Measurements from ENCODE around the gene BEST2.
"Not testable (repeated sequence)": the region's sequence is repeated elsewhere in the genome, so short reads cannot be mapped to it uniquely, and the experiment has no call there.

The BEST2 gene

GRCh38 chr19:12720296-12720695 is 31.3 kb upstream of the BEST2 start:
- no peak overlapping the region for H3K27ac ChIP-seq (ENCODE audit: low read depth, low read length)
- peak overlapping the region; percentile 84 for H3K4me3 ChIP-seq (ENCODE audit: low read depth, low read length)
- peaks cover 37% of the 10 kb centered on the region for H3K36me3 ChIP-seq (ENCODE audit: control insufficient read depth, insufficient read depth, low read length)
- peak overlapping the region; percentile 92 for H3K9ac ChIP-seq (ENCODE audit: low read length)
- no peaks in the 10 kb centered on the region for H3K9me3 ChIP-seq (ENCODE audit: control insufficient read depth, insufficient read depth, low read depth, low read length)
- H3K27me3 ChIP-seq (ENCODE audit: control insufficient read depth, insufficient read depth, low read length), result no peaks in the 10 kb centered on the region
- H3K4me1 ChIP-seq (ENCODE audit: control insufficient read depth, insufficient read depth, low read length), result peaks cover 4% of the 10 kb centered on the region; the same call in 1 of the 2 replicates

GRCh38 chr19:12720851-12721655 is 30.5 kb upstream of the BEST2 start:
- H3K36me3 ChIP-seq (ENCODE audit: control insufficient read depth, insufficient read depth, low read length), result peaks cover 30% of the 10 kb centered on the region
- H3K9ac ChIP-seq (ENCODE audit: low read length), result peak overlapping the region; percentile 92
- H3K27ac ChIP-seq (ENCODE audit: low read depth, low read length), result peak overlapping the region; percentile 32; the same call in 1 of the 2 replicates
- H3K4me1 ChIP-seq (ENCODE audit: control insufficient read depth, insufficient read depth, low read length), result peaks cover 4% of the 10 kb centered on the region; the same call in 1 of the 2 replicates
- no peaks in the 10 kb centered on the region for H3K27me3 ChIP-seq (ENCODE audit: control insufficient read depth, insufficient read depth, low read length)
- H3K9me3 ChIP-seq (ENCODE audit: control insufficient read depth, insufficient read depth, low read depth, low read length), result no peaks in the 10 kb centered on the region
- H3K4me3 ChIP-seq (ENCODE audit: low read depth, low read length), result peak overlapping the region; percentile 84

- H3K4me3 ChIP-seq (ENCODE audit: low read depth, low read length), result peak overlapping the region; percentile 84
- peak overlapping the region; percentile 92 for H3K9ac ChIP-seq (ENCODE audit: low read length)
- no peaks in the 10 kb centered on the region for H3K27me3 ChIP-seq (ENCODE audit: control insufficient read depth, insufficient read depth, low read length)
- H3K27ac ChIP-seq (ENCODE audit: low read depth, low read length), result peak overlapping the region; percentile 32; the same call in 1 of the 2 replicates
- peaks cover 22% of the 10 kb centered on the region for H3K36me3 ChIP-seq (ENCODE audit: control insufficient read depth, insufficient read depth, low read length)
- H3K4me1 ChIP-seq (ENCODE audit: control insufficient read depth, insufficient read depth, low read length), result peaks cover 8% of the 10 kb centered on the region; the same call in 1 of the 2 replicates
- no peaks in the 10 kb centered on the region for H3K9me3 ChIP-seq (ENCODE audit: control insufficient read depth, insufficient read depth, low read depth, low read length)
These were observed 29.7 kb upstream of the BEST2 start for GRCh38 chr19:12721656-12722565.

- peaks cover 8% of the 10 kb centered on the region; the same call in 1 of the 2 replicates for H3K4me1 ChIP-seq (ENCODE audit: control insufficient read depth, insufficient read depth, low read length)
- no peaks in the 10 kb centered on the region for H3K27me3 ChIP-seq (ENCODE audit: control insufficient read depth, insufficient read depth, low read length)
- H3K9me3 ChIP-seq (ENCODE audit: control insufficient read depth, insufficient read depth, low read depth, low read length), result no peaks in the 10 kb centered on the region
- peaks cover 17% of the 10 kb centered on the region for H3K36me3 ChIP-seq (ENCODE audit: control insufficient read depth, insufficient read depth, low read length)
- H3K27ac ChIP-seq (ENCODE audit: low read depth, low read length), result peak overlapping the region; percentile 72
- H3K9ac ChIP-seq (ENCODE audit: low read length), result peak overlapping the region; percentile 92
- peak overlapping the region; percentile 84 for H3K4me3 ChIP-seq (ENCODE audit: low read depth, low read length)
These were observed 28.8 kb upstream of the BEST2 start for GRCh38 chr19:12722566-12723380.

DNA sequence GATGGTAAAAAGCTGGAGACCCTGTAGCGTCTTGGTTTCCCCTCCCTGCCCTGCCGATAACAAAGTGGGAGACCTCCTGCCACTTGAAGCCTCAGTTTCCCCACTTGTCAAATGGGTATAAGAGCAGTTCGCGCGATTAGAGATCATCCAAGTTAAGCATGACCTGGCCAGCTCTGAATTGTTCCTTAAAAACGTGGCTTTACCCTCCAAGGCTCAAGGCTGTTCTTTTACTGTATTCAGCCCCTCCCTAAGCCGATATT is 28.3 kb upstream of the BEST2 start:
- Histone ChIP-seq H3K4me3 (ENCODE audit: low read depth, low read length) (peak overlapping the region; percentile 84), H3K9me3 (ENCODE audit: control insufficient read depth, insufficient read depth, low read depth, low read length) (no peaks in the 10 kb centered on the region), H3K27me3 (ENCODE audit: control insufficient read depth, insufficient read depth, low read length) (no peaks in the 10 kb centered on the region), H3K36me3 (ENCODE audit: control insufficient read depth, insufficient read depth, low read length) (peaks cover 18% of the 10 kb centered on the region), H3K27ac (ENCODE audit: low read depth, low read length) (peak overlapping the region; percentile 72), H3K4me1 (ENCODE audit: control insufficient read depth, insufficient read depth, low read length) (peaks cover 8% of the 10 kb centered on the region; the same call in 1 of the 2 replicates), H3K9ac (ENCODE audit: low read length) (peak overlapping the region; percentile 92)

GRCh38 chr19:12723641-12724426 is 27.8 kb upstream of the BEST2 start, which contains the start of gene TNPO2:
Gene TNPO2 (minus strand): TSS chr19:12723932. CDS start chr19:12720977, 2,955 bp downstream.
- H3K9ac ChIP-seq (ENCODE audit: low read length), result peak within 1 kb of the TSS; percentile 92
- peaks cover 8% of the 10 kb centered on the region; the same call in 1 of the 2 replicates for H3K4me1 ChIP-seq (ENCODE audit: control insufficient read depth, insufficient read depth, low read length)
- H3K36me3 ChIP-seq (ENCODE audit: control insufficient read depth, insufficient read depth, low read length), result peaks cover 15% of the 10 kb centered on the region

GRCh38 chr19:12725612-12726011 is 26.0 kb upstream of the BEST2 start:
- not testable (repeated sequence) for H3K4me3 ChIP-seq (ENCODE audit: low read depth, low read length); H3K27ac ChIP-seq (ENCODE audit: low read depth, low read length); H3K9ac ChIP-seq (ENCODE audit: low read length); H3K4me1 ChIP-seq (ENCODE audit: control insufficient read depth, insufficient read depth, low read length); H3K27me3 ChIP-seq (ENCODE audit: control insufficient read depth, insufficient read depth, low read length); H3K9me3 ChIP-seq (ENCODE audit: control insufficient read depth, insufficient read depth, low read depth, low read length)
- peaks cover 23% of the 10 kb centered on the region for H3K36me3 ChIP-seq (ENCODE audit: control insufficient read depth, insufficient read depth, low read length)

More at GRCh38 chr19:12723641-12724426, 27.8 kb upstream of the BEST2 start, which contains the start of gene TNPO2:
- no peaks in the 10 kb centered on the region for H3K9me3 ChIP-seq (ENCODE audit: control insufficient read depth, insufficient read depth, low read depth, low read length)
- H3K27ac ChIP-seq (ENCODE audit: low read depth, low read length), result peak within 1 kb of the TSS; percentile 72
- no peaks in the 10 kb centered on the region for H3K27me3 ChIP-seq (ENCODE audit: control insufficient read depth, insufficient read depth, low read length)
- H3K4me3 ChIP-seq (ENCODE audit: low read depth, low read length), result peak within 1 kb of the TSS; percentile 84

- Histone ChIP-seq H3K36me3 (ENCODE audit: control insufficient read depth, insufficient read depth, low read length) (peaks cover 34% of the 10 kb centered on the region), H3K27ac (ENCODE audit: low read depth, low read length) (no peak overlapping the region), H3K9ac (ENCODE audit: low read length) (no peak overlapping the region), H3K9me3 (ENCODE audit: control insufficient read depth, insufficient read depth, low read depth, low read length) (no peaks in the 10 kb centered on the region), H3K4me1 (ENCODE audit: control insufficient read depth, insufficient read depth, low read length) (0 out of 2 replicates have a peak, but pooled peaks cover 4% of the 10 kb centered on the region), H3K27me3 (ENCODE audit: control insufficient read depth, insufficient read depth, low read length) (no peaks in the 10 kb centered on the region), H3K4me3 (ENCODE audit: low read depth, low read length) (no peak overlapping the region)
These were observed 24.6 kb upstream of the BEST2 start for GRCh38 chr19:12726988-12727316.

GRCh38 chr19:12727745-12728433 is 23.7 kb upstream of the BEST2 start:
- Histone ChIP-seq H3K36me3 (ENCODE audit: control insufficient read depth, insufficient read depth, low read length) (peaks cover 38% of the 10 kb centered on the region), H3K27ac (ENCODE audit: low read depth, low read length) (no peak overlapping the region)

More at GRCh38 chr19:12727745-12728433, 23.7 kb upstream of the BEST2 start:
- H3K9ac ChIP-seq (ENCODE audit: low read length), result no peak overlapping the region
- no peaks in the 10 kb centered on the region for H3K9me3 ChIP-seq (ENCODE audit: control insufficient read depth, insufficient read depth, low read depth, low read length)
- no peak overlapping the region for H3K4me3 ChIP-seq (ENCODE audit: low read depth, low read length)
- H3K4me1 ChIP-seq (ENCODE audit: control insufficient read depth, insufficient read depth, low read length), result 0 out of 2 replicates have a peak, but pooled peaks cover 4% of the 10 kb centered on the region
- H3K27me3 ChIP-seq (ENCODE audit: control insufficient read depth, insufficient read depth, low read length), result no peaks in the 10 kb centered on the region

All from HUES6 (cell line).